A172 (cell line): Measurements from ENCODE around the gene HSPB3. TPM values are rescaled to one million over a fixed set of nuclear protein-coding genes. Genes with fewer than 3 reads are reported as not detected.
"Not testable (repeated sequence)": the region's sequence is repeated elsewhere in the genome, so short reads cannot be mapped to it uniquely, and the experiment has no call there.

Source experiments
- DNase-seq: peaks from one replicate; pipeline ENCODE4 v3.0.0-alpha.2; 2015; ENCODE audit warnings: low spot score
- total RNA-seq: library from RNA; depleted of rRNA; stranded (reverse); fragments of >200 nt; shearing (Covaris generic); gene quantifications from 2 replicates; pipeline ENCODE4 v1.2.3, GENCODE V29; 2014

HSPB3 gene
- total RNA-seq, 1 experiment from 2014 or later, result 1.7 TPM

- peak; percentile 82 for DNase-seq
Observed at GRCh38 chr5:54457094-54457862, 1.8 kb downstream of the HSPB3 start.

DNA sequence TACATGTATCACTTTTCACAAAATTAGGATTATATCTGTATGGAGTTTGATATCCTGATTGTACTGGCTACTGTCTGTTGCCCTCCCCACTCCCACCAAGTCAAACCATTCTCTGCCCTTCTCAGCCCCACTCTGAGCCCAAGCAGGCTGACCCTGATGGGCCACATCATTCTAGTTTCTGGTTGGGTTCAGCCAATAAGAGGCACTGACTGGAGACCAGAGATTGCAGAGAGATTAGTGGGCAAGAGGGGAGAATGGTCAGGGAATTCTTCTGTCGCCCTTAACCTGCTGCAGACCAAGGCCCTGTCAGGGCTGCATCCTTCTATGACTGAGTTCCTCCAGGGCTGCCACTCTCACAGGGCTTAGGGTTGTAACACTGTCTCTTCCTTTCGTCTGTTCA lies 2.7 kb downstream of the HSPB3 start:
- no peak for DNase-seq

DNA sequence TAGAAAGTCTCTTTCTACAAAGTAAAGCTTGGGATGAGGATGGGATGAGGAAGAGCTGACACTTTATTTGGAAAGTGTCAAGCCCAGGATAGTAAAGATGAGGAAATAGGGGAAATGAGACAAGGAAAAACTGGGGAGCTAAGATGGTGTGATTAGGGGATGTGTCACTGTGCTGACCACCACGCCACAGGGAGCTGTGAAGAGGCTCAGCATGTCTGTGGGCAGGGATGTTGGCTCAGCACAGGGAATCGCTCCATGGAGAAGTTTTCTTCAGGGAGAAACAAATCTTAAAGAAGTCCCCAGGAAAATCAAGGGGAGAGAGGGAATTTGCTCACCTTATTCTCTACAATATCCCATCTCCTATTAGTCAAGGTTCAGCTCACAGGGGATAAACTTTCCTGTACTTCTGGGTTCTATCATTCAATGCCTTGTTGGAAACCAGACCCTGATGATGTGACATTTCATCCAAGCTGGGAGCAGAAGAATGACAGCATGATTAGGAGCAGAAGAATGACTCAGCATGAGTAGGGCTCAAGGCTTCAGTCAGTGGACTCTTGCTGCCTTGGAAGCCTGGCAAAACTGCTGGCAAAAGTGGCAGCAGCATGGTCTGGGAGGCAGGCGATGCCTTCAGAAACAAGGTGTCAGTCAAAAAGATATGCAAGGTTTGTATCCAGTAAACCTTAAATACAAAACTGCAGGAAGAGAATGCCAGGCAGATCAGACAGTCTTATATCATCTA lies 4.9 kb downstream of the HSPB3 start:
- peak; percentile 55 for DNase-seq

DNA sequence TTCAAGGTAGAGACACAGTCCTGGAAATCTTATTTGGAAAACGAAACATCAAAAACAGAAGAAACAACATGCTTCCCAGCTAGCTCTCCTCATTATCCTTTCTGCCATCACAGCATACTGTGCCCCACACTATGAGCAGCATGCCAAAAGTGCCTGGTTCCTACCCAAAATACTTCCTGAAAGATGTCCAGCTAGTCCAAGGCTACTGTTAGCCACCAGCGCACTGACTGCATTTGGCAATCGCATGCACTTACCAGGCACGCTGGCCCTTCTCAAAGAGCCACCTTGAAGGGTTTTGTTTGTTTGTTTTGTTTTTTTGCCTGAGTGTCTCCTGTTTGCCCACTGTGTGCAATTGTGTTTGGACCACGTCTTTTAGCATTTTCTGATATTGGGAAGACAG lies 6.8 kb downstream of the HSPB3 start:
- no peak for DNase-seq

DNA sequence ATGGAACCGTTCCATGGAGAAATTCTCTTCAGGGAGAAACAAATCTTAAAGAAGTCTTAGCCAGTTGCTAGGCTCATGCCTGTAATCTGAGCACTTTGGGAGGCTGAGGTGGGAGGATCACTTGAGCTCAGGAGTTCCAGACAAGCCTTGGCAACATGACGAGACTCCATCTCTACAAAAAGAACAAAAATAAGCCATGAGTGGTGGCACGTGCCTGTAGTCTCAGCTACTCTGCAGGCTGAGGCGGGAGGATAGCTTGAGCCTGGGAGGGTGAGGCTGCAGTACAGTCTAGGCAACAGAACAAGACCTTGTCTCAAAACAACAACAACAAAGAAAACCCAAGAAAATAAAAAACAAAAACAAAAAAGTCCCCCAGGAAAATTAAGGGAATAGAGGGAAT lies 8.2 kb downstream of the HSPB3 start:
- DNase-seq, result no peak

GRCh38 chr5:54469622-54470021 lies 14.1 kb downstream of the HSPB3 start:
- no peak for DNase-seq

DNA sequence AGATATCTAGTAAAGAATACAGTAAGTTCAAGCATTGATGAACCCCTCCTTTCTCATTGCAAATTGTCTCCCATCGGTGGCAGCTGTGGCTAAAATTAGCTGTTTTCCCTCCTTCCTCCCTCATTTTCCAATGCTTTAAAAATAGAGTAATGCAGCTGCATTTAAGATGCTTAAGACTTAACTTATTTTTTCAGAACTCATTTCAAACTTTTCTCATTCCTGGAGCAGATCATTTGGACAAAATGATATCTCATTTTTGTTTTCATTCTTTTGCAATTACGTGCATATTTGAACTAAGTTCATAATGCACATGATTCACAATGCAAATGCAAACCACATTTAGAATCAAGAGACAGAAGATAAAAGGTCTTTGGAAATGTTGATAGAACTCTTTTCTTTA lies 14.6 kb downstream of the HSPB3 start:
- no peak for DNase-seq

DNA sequence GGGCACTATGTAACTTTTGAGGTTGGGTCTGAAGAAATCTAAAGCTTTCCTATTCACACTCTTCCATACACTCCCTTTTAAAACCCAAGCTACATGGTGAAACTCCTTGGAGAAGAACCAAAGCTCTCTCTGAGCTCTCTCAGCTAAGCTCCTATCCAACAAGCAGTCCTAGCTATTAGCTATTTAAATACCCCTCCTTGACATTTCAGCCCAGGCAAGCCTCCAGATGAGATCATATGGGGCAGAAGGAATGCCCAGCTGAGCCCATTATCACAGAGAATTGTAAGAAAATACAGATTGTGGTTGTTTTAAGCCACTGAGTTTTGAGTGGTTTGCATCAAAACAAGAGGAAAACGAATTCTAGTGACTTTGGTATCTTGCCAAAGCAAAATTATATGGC lies 15.2 kb downstream of the HSPB3 start:
- no peak for DNase-seq

DNA sequence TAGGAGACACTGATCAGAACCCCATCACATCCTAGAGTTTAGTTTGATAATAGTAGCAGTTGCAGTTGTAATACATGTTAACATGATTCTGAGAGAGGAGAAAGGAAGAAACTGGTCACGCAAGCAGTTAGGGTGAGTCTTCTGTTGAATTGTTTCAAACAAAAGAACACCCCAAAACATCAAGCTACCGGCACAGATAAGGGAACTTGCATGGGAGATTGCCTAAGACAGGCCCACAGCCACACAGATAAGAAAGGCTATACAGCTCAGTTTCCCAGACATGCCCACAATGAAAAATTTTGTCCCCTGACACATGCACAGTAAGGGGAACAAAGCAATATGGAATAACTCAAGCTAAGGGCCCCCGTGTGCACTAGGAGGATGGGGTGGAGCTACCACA lies 15.9 kb downstream of the HSPB3 start:
- no peak for DNase-seq

DNA sequence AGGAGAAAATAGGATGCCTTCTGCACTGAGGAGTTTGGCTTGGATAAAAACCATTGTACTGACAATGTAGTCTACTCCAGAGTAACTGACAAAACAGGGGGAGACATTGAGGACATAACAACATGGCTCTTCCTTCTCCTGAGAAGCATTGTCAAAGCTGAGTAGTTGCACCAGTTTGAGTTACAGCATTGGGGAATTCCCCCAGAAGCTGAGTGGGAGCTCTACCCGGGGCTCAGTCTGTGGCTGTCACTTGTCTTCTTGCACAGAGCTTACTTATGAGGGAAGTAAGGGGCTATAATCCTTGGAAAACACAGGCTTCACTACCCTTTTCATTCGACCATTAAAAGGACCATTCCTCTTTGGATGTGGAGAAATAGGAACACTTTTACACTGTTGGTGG lies 21.2 kb downstream of the HSPB3 start:
- DNase-seq, result no peak

- no peak for DNase-seq
Observed at GRCh38 chr5:54477941-54478478, 22.5 kb downstream of the HSPB3 start.

DNA sequence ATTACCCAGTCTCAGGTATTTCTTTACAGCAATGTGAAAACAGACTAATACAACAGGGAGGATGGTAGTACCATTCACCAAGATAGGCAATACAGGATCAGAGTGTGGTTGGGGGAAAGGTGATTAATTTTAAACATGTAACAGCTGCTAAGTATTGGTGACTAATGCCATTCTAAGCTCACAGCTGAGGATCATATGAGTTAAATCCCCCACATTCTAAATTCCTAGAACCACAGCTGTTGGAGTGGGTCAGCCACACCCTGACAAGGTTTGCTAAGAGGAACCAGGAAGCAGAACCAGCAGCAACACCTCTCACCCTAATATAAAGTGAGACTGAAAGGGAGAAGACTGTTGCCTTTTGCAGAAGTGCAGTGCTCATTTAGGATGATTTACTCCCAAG lies 24.8 kb downstream of the HSPB3 start:
- DNase-seq, result no peak

DNA sequence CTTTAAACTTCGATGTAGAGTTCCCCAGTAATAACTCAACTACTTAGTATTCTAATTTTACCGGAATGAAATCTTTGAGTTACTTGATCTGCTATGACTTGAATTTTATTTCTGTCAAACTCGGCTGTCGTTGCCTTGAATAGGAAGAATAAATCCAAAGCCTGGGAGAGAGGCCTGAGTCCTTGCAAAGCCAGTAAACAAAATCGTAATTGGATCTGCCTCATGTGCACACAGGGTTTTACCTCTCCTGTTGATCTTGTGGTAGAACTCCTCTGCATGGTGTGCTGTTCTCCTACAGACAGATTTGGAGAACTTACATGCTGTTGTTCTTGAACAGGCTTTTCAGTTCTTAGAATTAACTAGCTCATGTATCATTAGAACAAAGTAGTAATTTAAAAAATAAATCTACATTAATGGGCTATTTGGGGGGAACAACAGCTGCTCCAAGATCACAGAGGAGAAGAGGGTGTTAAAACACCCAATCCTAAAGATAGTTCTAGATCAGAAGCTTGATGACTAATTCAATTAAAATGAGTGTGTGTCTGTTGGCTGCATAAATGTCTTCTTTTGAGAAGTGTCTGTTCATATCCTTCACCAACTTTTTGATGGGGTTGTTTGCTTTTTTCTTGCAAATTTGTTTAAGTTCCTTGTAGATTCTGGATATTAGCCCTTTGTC lies 28.9 kb downstream of the HSPB3 start:
- no peak for DNase-seq

- DNase-seq, result not testable (repeated sequence)
Observed at GRCh38 chr5:54485659-54486058, 30.2 kb downstream of the HSPB3 start.

DNA sequence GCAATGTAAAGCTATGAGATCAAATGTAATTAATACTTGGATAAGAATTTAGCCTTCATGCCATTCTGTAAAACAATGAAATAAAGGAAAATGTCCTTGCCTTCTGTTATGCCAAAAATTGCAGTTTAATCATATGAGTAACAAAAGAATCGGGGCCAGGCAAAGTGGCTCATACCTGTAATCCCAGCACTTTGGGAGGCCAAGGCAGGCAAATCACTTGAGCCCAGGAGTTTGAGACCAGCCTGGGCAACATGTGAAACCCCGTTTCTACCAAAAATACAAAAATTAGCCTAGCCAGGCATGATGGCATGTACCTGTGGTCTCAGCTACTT lies 34.1 kb downstream of the HSPB3 start:
- DNase-seq, result not testable (repeated sequence)

- no peak for DNase-seq
Observed at GRCh38 chr5:54491326-54491725, 35.8 kb downstream of the HSPB3 start.

DNA sequence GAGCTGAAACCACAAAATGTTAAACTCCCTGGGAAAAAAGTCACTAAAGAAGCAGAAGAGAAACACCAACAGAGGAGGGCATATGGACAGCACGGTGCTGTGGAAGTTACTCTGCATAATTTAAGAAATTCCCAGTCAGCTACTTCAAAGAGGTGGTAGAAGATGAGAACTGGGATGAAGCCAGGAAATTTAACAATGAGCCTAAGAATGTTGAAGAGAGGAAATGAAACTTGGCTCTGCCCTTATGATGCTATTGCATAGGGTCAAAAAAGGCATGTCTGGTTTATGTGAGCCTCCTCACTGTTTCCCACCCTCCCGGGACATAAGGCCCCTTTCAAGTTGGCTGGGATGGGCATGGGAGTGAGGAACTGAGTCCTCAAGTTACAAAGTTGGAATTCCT lies 36.7 kb downstream of the HSPB3 start:
- no peak for DNase-seq

DNA sequence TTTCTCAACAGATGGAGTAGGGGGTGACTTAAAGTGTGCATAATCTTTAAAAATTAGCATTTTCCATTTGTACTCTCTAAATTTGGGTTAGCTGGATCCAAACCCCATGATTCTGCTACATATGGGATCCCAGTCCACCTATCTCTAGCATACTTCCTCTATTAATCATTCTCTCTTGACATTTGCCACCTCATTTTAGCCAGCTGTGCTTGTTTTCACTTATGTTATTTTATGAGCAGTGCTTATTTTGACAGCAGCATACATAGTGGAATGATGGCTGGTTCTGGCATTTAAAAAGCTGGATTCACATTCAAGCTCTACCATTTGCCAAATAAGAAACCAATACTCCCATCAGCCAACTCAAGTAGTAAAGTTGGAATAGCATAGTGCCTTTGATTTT lies 39.5 kb downstream of the HSPB3 start:
- no peak for DNase-seq
